ENCODE data around the gene FRY.

The FRY gene

GRCh38 chr13:32136716-32137115 is 105.1 kb downstream of the FRY start:
- H3K4me3 ChIP-seq (ENCODE audit: low read depth, low read length): no peak overlapping the region
- TF ChIP-seq, protein P1, sequence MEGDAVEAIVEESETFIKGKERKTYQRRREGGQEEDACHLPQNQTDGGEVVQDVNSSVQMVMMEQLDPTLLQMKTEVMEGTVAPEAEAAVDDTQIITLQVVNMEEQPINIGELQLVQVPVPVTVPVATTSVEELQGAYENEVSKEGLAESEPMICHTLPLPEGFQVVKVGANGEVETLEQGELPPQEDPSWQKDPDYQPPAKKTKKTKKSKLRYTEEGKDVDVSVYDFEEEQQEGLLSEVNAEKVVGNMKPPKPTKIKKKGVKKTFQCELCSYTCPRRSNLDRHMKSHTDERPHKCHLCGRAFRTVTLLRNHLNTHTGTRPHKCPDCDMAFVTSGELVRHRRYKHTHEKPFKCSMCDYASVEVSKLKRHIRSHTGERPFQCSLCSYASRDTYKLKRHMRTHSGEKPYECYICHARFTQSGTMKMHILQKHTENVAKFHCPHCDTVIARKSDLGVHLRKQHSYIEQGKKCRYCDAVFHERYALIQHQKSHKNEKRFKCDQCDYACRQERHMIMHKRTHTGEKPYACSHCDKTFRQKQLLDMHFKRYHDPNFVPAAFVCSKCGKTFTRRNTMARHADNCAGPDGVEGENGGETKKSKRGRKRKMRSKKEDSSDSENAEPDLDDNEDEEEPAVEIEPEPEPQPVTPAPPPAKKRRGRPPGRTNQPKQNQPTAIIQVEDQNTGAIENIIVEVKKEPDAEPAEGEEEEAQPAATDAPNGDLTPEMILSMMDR (IDR thresholded peaks at IDR 0.05; ENCODE audit: low read depth, low read length): no peak

GRCh38 chr13:32139251-32139650 is 107.7 kb downstream of the FRY start:
- no peak overlapping the region for H3K4me3 ChIP-seq (ENCODE audit: low read depth, low read length)
- TF ChIP-seq, protein P1 (IDR thresholded peaks at IDR 0.05; ENCODE audit: low read depth, low read length): no peak

DNA sequence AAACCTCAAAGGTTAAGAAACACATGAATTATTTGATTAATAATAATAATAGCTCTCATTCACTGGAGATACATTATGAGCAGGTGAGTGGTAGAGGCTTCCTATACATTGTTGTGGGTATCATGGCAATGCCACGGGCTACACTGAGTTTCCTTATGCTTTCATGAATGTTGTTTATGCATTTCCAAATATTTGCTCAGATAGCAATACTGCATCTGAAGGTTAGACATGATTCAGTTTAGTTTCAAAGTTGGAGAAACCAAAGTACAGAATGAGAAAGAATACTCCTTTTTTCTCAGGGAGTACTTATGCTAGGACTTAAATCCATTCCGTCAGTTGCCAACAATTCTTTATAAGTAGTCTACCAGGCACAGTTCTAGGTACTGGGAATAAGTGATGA is 108.5 kb downstream of the FRY start:
- no peak overlapping the region for H3K4me3 ChIP-seq (ENCODE audit: low read depth, low read length)
- TF ChIP-seq, protein P1 (IDR thresholded peaks at IDR 0.05; ENCODE audit: low read depth, low read length): no peak

GRCh38 chr13:32141462-32141861 is 109.9 kb downstream of the FRY start:
- TF ChIP-seq, protein P1 (IDR thresholded peaks at IDR 0.05; ENCODE audit: low read depth, low read length): no peak
- no peak overlapping the region for H3K4me3 ChIP-seq (ENCODE audit: low read depth, low read length)

DNA sequence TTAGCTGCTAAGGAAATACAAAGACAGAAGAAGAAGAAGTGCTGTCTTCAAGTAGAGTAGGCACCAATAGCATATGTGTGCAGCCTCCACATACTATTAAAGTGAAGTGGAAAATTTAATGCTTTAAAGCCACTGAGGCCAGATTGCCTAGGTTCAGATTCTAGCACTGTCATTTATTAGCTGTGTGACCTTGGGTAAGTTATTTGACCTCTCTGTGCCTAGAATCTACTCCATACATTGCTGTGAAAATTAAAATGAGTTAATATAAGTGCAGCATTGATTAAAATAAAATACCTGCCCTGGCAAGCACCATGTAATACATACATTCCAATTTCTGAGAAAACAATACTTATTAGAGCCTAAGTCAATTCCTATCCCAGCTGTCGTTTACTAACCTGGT is 110.5 kb downstream of the FRY start:
- TF ChIP-seq, protein P1 (IDR thresholded peaks at IDR 0.05; ENCODE audit: low read depth, low read length): no peak
- H3K4me3 ChIP-seq (ENCODE audit: low read depth, low read length): no peak overlapping the region

DNA sequence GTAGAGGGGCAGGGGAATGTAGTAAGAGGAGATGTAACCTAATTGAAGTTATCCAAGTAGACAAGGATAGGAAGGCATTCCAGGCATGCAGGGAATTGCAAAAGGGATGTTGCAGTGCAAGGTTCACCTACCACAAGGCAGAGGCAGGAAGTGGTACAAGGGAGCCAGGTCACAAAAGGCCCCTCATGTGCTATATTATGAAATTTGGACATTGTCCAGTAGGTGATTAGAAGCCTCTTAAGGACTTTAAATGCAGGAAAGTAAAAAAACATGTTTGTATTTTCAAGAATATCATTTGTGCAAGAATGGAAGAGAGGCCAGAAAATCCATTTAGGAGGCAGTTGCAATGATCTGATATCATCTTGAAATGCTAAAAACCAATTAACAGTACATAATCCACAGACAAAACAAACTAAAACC is 111.4 kb downstream of the FRY start:
- TF ChIP-seq, protein P1 (IDR thresholded peaks at IDR 0.05; ENCODE audit: low read depth, low read length): no peak
- no peak overlapping the region for H3K4me3 ChIP-seq (ENCODE audit: low read depth, low read length)

DNA sequence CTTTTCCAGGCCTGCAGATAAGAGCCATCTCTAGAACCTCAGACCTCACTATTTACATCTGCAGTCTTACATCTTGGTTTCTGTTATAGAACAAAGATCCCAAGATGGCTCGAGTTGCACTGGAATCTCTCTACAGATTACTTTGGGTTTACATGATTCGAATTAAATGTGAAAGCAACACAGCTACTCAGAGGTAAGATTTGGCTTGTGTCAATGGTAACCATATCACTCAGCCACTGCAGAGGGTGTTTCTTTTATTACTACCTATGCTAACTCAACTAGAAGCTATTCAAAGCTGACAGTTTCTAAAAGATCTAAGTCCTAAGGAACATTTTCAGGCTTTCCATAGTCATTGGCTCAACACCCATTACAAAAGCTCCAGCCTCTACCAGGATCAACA is 115.6 kb downstream of the FRY start:
- TF ChIP-seq, protein P1 (IDR thresholded peaks at IDR 0.05; ENCODE audit: low read depth, low read length): no peak
- no peak overlapping the region for H3K4me3 ChIP-seq (ENCODE audit: low read depth, low read length)

All from WI38 (cell line).